ENCODE data around the gene TLCD1. TPM values are rescaled to one million over a fixed set of nuclear protein-coding genes. Genes with fewer than 3 reads are reported as not detected.

TLCD1 gene
- total and polyA plus RNA-seq, 2 of the 8 experiments (the other 6 are each of a cell fraction or from before 2014, with no cell fraction given), result 40.7 to 128 TPM

DNA sequence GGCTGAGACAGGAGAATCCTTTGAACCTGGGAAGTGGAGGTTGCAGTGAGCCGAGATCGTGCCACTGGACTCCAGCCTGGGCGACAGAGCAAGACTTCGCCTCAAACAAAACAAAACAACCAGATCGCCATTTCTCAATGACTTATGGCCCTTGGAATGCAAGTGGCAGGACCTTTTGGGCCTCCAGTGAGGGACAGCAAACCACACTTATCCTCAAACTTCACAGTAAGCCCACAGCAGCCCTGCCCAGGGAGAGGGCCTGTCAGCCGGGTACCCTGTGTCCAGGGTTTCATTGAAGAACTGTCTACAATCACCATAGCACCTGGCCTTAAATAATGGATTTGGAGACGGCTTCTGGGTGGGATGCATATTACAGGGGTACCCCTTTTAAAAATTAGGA, 29.5 kb upstream of the TLCD1 start:
- WGBS, 2 experiments (ENCODE audit: extremely low coverage in 1 of 2, insufficient coverage in 1 of 2, insufficient read length in 1 of 2, insufficient replicate concordance in 2 of 2, low coverage in 1 of 2, low lambda C conversion rate in 2 of 2, missing lambda C conversion rate in 1 of 2), result 94% methylated on average over 7 of the region's 7 CpGs; no CpG with 5 or more reads in 1 of the 2 experiments
- Histone ChIP-seq H3K9ac (replicated peaks in 1 of 4; ENCODE audit: extremely low read depth in 1 of 4, low read depth in 3 of 4, low read length in 3 of 4) (no peak overlapping the region), H3K4me3 (ENCODE audit: extremely low read depth in 1 of 4, insufficient read depth in 2 of 4, low read depth in 3 of 4, low read length in 4 of 4) (no peak overlapping the region), H3K4me2 (ENCODE audit: insufficient read depth in 1 of 2, low read depth in 2 of 2, low read length in 2 of 2) (no peak overlapping the region), H2BK120ac (replicated peaks; ENCODE audit: low read depth, low read length) (no peak overlapping the region), H2AK5ac (ENCODE audit: low read depth, low read length) (no peak overlapping the region), H3K27me3 (replicated peaks in 1 of 4; ENCODE audit: control insufficient read depth in 3 of 4, extremely low read depth in 1 of 4, insufficient read depth in 3 of 4, low read length in 3 of 4) (no peaks in the 10 kb centered on the region), H3K18ac (ENCODE audit: extremely low read depth, low read length) (no peak overlapping the region), H4K91ac (replicated peaks; ENCODE audit: insufficient read length, low read length) (no peak overlapping the region), H4K8ac (ENCODE audit: extremely low read depth, insufficient read depth, low read length) (no peak overlapping the region), H3K14ac (ENCODE audit: insufficient read length) (no peak overlapping the region), H3K23me2 (ENCODE audit: low read depth, low read length) (no peaks in the 10 kb centered on the region), H3K4ac (replicated peaks; ENCODE audit: insufficient read length, low read depth, low read length) (no peak overlapping the region), H3K27ac (ENCODE audit: low read depth, low read length) (no peak overlapping the region), H3K56ac (replicated peaks; ENCODE audit: insufficient read length, low read depth, low read length) (no peak overlapping the region), H4K5ac (ENCODE audit: insufficient read length, low read depth, low read length) (no peak overlapping the region), H2BK12ac (ENCODE audit: low read depth, low read length) (no peak overlapping the region), H3K9me3 (ENCODE audit: insufficient read depth in 2 of 2, low read depth in 1 of 2, low read length in 1 of 2) (no peaks in the 10 kb centered on the region), H2BK15ac (ENCODE audit: low read length) (no peak overlapping the region), H3K79me2 (ENCODE audit: control insufficient read depth in 1 of 2, insufficient read depth in 2 of 2, low read length in 2 of 2) (peaks cover 0 to 9% of the 10 kb centered on the region in 2 experiments; a peak in 1 of 4 replicates), H3K79me1 (ENCODE audit: low read depth, low read length) (no peaks in the 10 kb centered on the region; the same call in 1 of the 2 replicates), H4K20me1 (replicated peaks in 1 of 2; ENCODE audit: control insufficient read depth in 1 of 2, insufficient read depth in 2 of 2, low read length in 2 of 2) (peaks cover under 1 to 7% of the 10 kb centered on the region in 2 experiments), H3K23ac (ENCODE audit: insufficient read length) (no peak overlapping the region), H2AFZ (ENCODE audit: low read length) (no peak overlapping the region), H2BK5ac (ENCODE audit: low read depth, low read length) (0 out of 2 replicates have a peak overlapping the region, but pooled peaks have one; percentile 31), H3K36me3 (ENCODE audit: control insufficient read depth in 2 of 4, insufficient read depth in 4 of 4, low read length in 3 of 4) (peaks cover 19 to 43% (median 27%) of the 10 kb centered on the region in 4 experiments), H3K4me1 (replicated peaks in 1 of 4; ENCODE audit: control insufficient read depth in 3 of 4, insufficient read depth in 4 of 4, low read length in 3 of 4) (peaks cover under 1 to 7% (median 2%) of the 10 kb centered on the region in 4 experiments; a peak in 6 of 7 replicates), H2BK20ac (ENCODE audit: low read length) (no peak overlapping the region)
- TF ChIP-seq EP300 (IDR thresholded peaks at IDR 0.05; ENCODE audit: borderline replicate concordance in 1 of 2, low read depth in 2 of 2, low read length in 2 of 2) (no peak), SRF (IDR thresholded peaks at IDR 0.05; ENCODE audit: low read depth, low read length) (no peak), TBP (IDR thresholded peaks at IDR 0.05; ENCODE audit: low read depth, low read length) (no peak), SP2 (IDR thresholded peaks at IDR 0.05; ENCODE audit: low read length) (no peak), TAF7 (optimal IDR thresholded peaks at IDR 0.05; ENCODE audit: borderline replicate concordance, low read depth, low read length) (no peak)
- ChIA-PET POLR2A (ENCODE audit: partially characterized antibody) (interaction anchor here (1.3 to 9.7 kb wide), 4 partner anchors 12 to 105 kb away, joined by 3 to 134 read pairs (median 4); partner anchors contain the start of genes RPL23A and TRAF4), CTCF (ENCODE audit: partially characterized antibody) (interaction anchor here (0.7 to 11.7 kb wide), 6 partner anchors 7 to 123 kb away, joined by 3 to 316 read pairs (median 6); partner anchors contain the start of genes NEK8, RPL23A and TLCD1)
- DNase-seq (ENCODE audit: low read depth in 1 of 2, low spot score in 2 of 2) (no peak), FAIRE-seq (no peak)
